Prostate gland (tissue), 1 donor: ENCODE measurements around the gene UNC13D.

Experiments used
- POLR2A ChIP-seq: fragments of 450-650 bp; IDR thresholded peaks from one replicate; pipeline ENCODE4 v1.6.1; 2016; ENCODE audit warnings: antibody characterized with exemption, mild to moderate bottlenecking
- POLR2AphosphoS5 ChIP-seq: sonication (generic); formaldehyde crosslinking; IDR thresholded peaks from one replicate; pipeline ENCODE4 v1.6.1; 2017; ENCODE audit warnings: antibody characterized with exemption

- peak; percentile 89 for TF ChIP-seq POLR2AphosphoS5
- peak; percentile 11 for TF ChIP-seq POLR2A
These were observed 61.0 kb downstream of the UNC13D start for GRCh38 chr17:75783069-75783783.
